ENCODE measurements around the gene MARK3.

- no peak for TF ChIP-seq EZH2 (IDR thresholded peaks at IDR 0.05; ENCODE audit: borderline replicate concordance, low read depth, low read length, severe bottlenecking)
- no peak for TF ChIP-seq CTCF (IDR thresholded peaks at IDR 0.05; ENCODE audit: borderline replicate concordance, extremely low read depth, low read length, poor library complexity, severe bottlenecking)
Measured at GRCh38 chr14:103523575-103523954, 138.3 kb downstream of the MARK3 start.

Data from DND-41 (cell line).